ENCODE results near the gene RACGAP1.

Gene RACGAP1

GRCh38 chr12:50025187-50026059 is at the start of gene RACGAP1:
RACGAP1 (minus strand) TSS chr12:50025494; CDS start chr12:50016715, 8,779 bp downstream.
- DNase-seq (ENCODE audit: low read depth in 1 of 2, low spot score in 1 of 2), result peak; percentile 79 to 88

GRCh38 chr12:50073712-50074111 is 48.4 kb upstream of the RACGAP1 start:
- DNase-seq (ENCODE audit: low read depth in 1 of 2, low spot score in 1 of 2), result no peak

GRCh38 chr12:50073206-50073605 is 47.9 kb upstream of the RACGAP1 start:
- DNase-seq (ENCODE audit: low read depth in 1 of 2, low spot score in 1 of 2), result no peak

- no peak for DNase-seq (ENCODE audit: low read depth in 1 of 2, low spot score in 1 of 2)
Observed at GRCh38 chr12:50072198-50072907, 47.1 kb upstream of the RACGAP1 start.

- peak; percentile 22 to 44 for DNase-seq (ENCODE audit: low read depth in 1 of 2, low spot score in 1 of 2)
Observed at GRCh38 chr12:50070314-50071060, 45.2 kb upstream of the RACGAP1 start.

- DNase-seq (ENCODE audit: low read depth in 1 of 2, low spot score in 1 of 2), result no peak
Observed at GRCh38 chr12:50069539-50069938, 44.2 kb upstream of the RACGAP1 start.

- no peak for DNase-seq (ENCODE audit: low read depth in 1 of 2, low spot score in 1 of 2)
Observed at GRCh38 chr12:50069069-50069468, 43.8 kb upstream of the RACGAP1 start.

- no peak for DNase-seq (ENCODE audit: low read depth in 1 of 2, low spot score in 1 of 2)
Observed at GRCh38 chr12:50066402-50066801, 41.1 kb upstream of the RACGAP1 start.

GRCh38 chr12:50065726-50066310 is 40.5 kb upstream of the RACGAP1 start:
- DNase-seq (ENCODE audit: low read depth in 1 of 2, low spot score in 1 of 2), result no peak

GRCh38 chr12:50062728-50063460 is 37.6 kb upstream of the RACGAP1 start:
- DNase-seq (ENCODE audit: low read depth in 1 of 2, low spot score in 1 of 2), result no peak

- no peak for DNase-seq (ENCODE audit: low read depth in 1 of 2, low spot score in 1 of 2)
Observed at GRCh38 chr12:50061946-50062686, 36.8 kb upstream of the RACGAP1 start.

- no peak for DNase-seq (ENCODE audit: low read depth in 1 of 2, low spot score in 1 of 2)
Observed at GRCh38 chr12:50061171-50061570, 35.9 kb upstream of the RACGAP1 start.

- DNase-seq (ENCODE audit: low read depth in 1 of 2, low spot score in 1 of 2), result no peak
Observed at GRCh38 chr12:50060120-50060468, 34.8 kb upstream of the RACGAP1 start.

GRCh38 chr12:50059440-50060119 is 34.3 kb upstream of the RACGAP1 start:
- DNase-seq (ENCODE audit: low read depth in 1 of 2, low spot score in 1 of 2), result no peak

GRCh38 chr12:50058743-50059312 is 33.5 kb upstream of the RACGAP1 start:
- DNase-seq (ENCODE audit: low read depth in 1 of 2, low spot score in 1 of 2), result no peak

GRCh38 chr12:50057896-50058670 is 32.8 kb upstream of the RACGAP1 start:
- DNase-seq (ENCODE audit: low read depth in 1 of 2, low spot score in 1 of 2), result no peak

GRCh38 chr12:50057000-50057841 is 31.9 kb upstream of the RACGAP1 start, which contains the start of gene ASIC1:
ASIC1 (plus strand) TSS chr12:50057596; CDS start chr12:50058767, 1,171 bp downstream.
- DNase-seq (ENCODE audit: low read depth in 1 of 2, low spot score in 1 of 2), result peak; percentile 21 to 44

All from stimulated activated CD4-positive, alpha-beta T cell treated with anti-CD3 and anti-CD28 coated beads, Interleukin-15, amount 100 ng/mL, for 1 hour (primary cell).